ENCODE results near the gene CLEC16A.
A peak's percentile ranks its signal among the peaks of the same experiment; 100 is the strongest.
"Not testable (repeated sequence)": the region's sequence is repeated elsewhere in the genome, so short reads cannot be mapped to it uniquely, and the experiment has no call there.

CLEC16A gene

GRCh38 chr16:11208916-11209665 is 264.7 kb downstream of the CLEC16A start:
- no peak for DNase-seq

DNA sequence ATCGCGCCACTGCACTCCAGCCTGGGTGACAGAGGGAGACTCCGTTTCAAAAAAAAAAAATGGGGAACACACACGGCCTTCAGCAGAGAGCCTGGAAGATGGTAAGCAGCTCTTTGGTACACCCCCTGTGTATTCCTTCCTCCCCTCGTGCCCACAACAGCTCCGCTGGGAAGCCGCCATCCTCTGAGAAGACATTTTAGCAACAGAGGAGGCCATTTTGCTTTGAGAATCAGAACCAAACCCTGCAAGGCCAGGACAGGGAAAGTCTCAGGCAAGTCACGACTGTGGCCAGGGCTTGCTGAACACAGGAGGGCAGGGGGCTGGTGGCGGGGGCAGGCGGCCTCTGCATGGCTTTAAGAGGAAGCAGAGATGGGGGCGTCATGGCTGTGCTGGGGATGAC is 265.9 kb downstream of the CLEC16A start:
- no peak for DNase-seq

- DNase-seq: no peak
Measured at GRCh38 chr16:11211061-11211976, 267.0 kb downstream of the CLEC16A start.

GRCh38 chr16:11211977-11212797 is 267.8 kb downstream of the CLEC16A start:
- peak; percentile 49 for DNase-seq

DNA sequence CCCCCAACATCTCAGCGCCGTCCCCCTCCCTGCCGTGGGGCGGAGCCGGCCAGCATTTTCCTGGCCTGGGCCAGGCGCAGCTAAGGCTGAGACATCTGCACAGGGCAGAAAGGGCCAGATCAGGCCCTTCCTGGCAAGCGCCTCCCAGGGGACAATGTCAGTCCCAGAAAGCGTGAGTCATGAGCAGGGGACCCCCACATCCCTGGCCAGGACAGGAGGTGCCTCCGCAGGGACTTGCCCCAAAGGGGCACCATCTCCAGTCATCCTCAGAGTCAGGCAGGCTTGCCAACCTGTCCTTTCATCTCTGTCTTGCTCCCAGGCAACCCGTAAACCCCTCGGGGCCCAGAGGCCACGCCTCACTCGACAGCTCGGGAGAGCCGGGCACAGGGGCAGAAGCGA is 268.4 kb downstream of the CLEC16A start:
- DNase-seq: no peak

DNA sequence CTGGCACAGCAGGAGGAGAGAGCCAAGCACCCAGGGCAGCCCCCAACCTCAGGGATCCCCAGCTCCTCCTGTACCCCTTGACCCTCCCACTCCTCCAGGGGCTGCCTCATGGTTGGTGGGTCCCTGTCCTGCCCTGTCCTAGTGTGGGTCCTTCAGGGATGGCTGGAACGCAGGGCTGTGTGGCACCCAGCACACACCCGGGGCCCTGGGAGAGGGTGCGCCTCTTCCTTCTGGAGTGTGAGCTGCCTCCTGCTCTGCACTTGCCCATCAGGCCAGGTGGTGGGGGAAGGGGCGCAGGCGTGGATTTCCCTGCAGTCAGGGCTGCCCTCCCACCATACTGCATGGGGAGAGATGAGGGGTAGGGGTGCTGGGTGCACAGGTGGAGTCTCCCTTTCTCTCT is 269.0 kb downstream of the CLEC16A start:
- DNase-seq: no peak

- no peak for DNase-seq
Measured at GRCh38 chr16:11213799-11214198, 269.4 kb downstream of the CLEC16A start.

- DNase-seq: no peak
Measured at GRCh38 chr16:11215935-11216556, 271.7 kb downstream of the CLEC16A start.

- no peak for DNase-seq
Measured at GRCh38 chr16:11217651-11218603, 273.6 kb downstream of the CLEC16A start.

GRCh38 chr16:11218604-11218962 is 274.2 kb downstream of the CLEC16A start:
- DNase-seq: no peak

DNA sequence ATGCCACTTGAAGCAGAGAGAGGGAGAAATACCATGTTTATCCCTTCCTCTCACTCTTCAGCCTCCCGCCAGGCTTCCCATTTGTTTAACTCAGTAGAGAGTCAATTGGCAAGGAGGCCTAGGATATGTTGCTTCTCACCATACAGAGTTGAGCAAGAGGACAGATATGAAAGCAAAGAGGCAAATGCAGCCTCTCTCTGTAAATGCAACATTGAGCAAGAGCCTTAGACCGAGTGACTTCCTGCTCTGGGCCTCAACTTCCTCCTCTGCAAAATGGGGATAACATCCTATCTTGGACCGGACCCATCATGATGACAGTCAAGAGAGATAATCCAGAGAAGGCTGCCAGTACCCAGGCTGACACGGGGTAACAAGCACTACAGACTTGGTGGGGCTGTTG is 274.8 kb downstream of the CLEC16A start:
- DNase-seq: no peak

- DNase-seq: not testable (repeated sequence)
Measured at GRCh38 chr16:11220507-11220906, 276.1 kb downstream of the CLEC16A start.

DNA sequence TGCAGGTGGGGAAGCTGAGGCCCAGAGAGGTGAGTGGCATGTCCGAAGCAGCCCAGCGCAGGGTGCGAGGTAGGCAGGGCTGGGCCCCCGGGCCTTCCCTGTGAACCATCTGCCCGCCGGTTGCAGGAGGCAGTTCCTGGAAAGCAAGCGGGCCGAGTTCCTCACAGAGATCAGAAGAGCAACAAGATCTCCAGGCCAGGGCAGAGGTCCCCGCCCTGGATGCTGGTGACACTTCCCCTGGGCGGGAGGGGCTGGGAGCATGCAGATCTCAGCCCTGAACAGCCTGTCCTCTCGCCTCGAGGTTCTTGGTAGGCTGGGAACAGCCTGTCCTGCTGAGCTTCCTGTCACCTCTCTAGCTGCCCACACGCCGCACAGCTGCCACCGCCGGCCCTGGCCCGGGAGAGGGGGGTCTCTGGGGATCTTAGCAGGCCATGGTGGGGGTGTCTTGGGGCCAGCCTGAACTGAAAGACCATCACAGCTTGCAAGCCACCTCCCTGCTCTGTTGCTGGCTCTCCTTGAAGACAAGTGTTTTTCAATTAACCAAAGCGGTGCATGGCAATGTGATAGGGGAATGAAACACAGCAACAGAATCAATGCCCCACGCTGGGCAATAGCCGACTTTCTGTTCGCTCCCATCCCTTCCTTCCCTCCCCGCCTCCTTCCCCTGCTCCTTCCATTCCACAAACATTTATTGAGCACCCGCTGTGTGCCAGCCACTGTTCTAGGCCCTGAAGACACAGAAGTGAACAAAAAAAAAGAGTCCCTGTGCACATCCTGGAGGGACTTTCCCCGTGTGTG is 279.9 kb downstream of the CLEC16A start:
- DNase-seq: no peak

GRCh38 chr16:11224894-11225676 is 280.7 kb downstream of the CLEC16A start:
- DNase-seq: no peak

- no peak for DNase-seq
Measured at GRCh38 chr16:11225677-11226549, 281.5 kb downstream of the CLEC16A start.

DNA sequence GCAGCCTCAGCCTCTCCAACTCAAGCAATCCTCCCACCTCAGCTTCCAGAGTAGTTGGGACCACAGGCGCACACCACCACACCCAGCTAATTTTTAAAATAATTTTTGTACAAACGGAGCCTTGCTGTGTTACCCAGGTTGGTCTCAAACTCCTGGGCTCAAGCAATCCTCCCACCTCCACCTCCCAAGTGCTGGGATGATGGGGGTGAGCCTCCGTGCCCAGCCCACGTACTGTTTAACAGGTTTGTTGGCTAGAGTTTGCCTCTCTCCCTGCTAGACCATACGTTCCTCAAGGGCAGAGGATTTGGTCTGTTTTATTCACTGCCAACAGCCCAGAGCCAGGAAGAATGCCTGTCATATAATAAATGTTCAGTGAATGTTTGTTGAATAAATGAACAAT is 285.1 kb downstream of the CLEC16A start:
- no peak for DNase-seq

- DNase-seq: no peak
Measured at GRCh38 chr16:11229906-11230305, 285.5 kb downstream of the CLEC16A start.

- no peak for DNase-seq
Measured at GRCh38 chr16:11231367-11231970, 287.1 kb downstream of the CLEC16A start.

Data from right hindlimb (tissue), 1 donor.